ENCODE data around the gene DHX16. TPM values are rescaled to one million over a fixed set of nuclear protein-coding genes. Genes with fewer than 3 reads are reported as not detected.

DHX16 gene
- total and polyA plus RNA-seq, 2 experiments from 2014 or later = 16.0 to 31.3 TPM

GRCh38 chr6:30683980-30684338 is 11.2 kb upstream of the DHX16 start:
- Mint-ChIP-seq H3K27me3 (ENCODE audit: insufficient read depth, low read depth, poor library complexity) (peaks cover 29% of the 10 kb centered on the region), H3K9me3 (no peaks in the 10 kb centered on the region; the same call in 2 of the 3 replicates), H3K27ac (peak overlapping the region; percentile 49; the same call in 1 of the 2 replicates), H3K36me3 (ENCODE audit: low read depth) (peaks cover 17% of the 10 kb centered on the region), H3K4me1 (peaks cover 67% of the 10 kb centered on the region), H3K4me3 (peak overlapping the region; percentile 63)
- no peaks in the 10 kb centered on the region; the same call in 1 of the 2 replicates for H4K20me1 ChIP-seq (replicated peaks; ENCODE audit: insufficient read depth)
- H3K4me1 ChIP-seq (ENCODE audit: insufficient read depth) = peaks cover 48% of the 10 kb centered on the region
- no peaks in the 10 kb centered on the region for H3K36me3 ChIP-seq (ENCODE audit: insufficient read depth)
- no peak for DNase-seq (ENCODE audit: low spot score)
- peaks cover 22% of the 10 kb centered on the region for H3K79me2 ChIP-seq (replicated peaks; ENCODE audit: insufficient read depth)
- H3K4me3 ChIP-seq = peak overlapping the region; percentile 45
- peak overlapping the region; percentile 76 for H3K4me2 ChIP-seq
- H3K9me2 ChIP-seq (ENCODE audit: insufficient read depth) = no peaks in the 10 kb centered on the region
- H2AFZ ChIP-seq = no peak overlapping the region
- no peak overlapping the region for H3K27ac ChIP-seq (ENCODE audit: low read depth)
- H3K27me3 ChIP-seq (ENCODE audit: insufficient read depth) = 0 out of 2 replicates have a peak, but pooled peaks cover 5% of the 10 kb centered on the region
- TF ChIP-seq POLR2AphosphoS5 (IDR thresholded peaks at IDR 0.05; ENCODE audit: low read depth) = no peak
- TF ChIP-seq REST (IDR thresholded peaks at IDR 0.05; ENCODE audit: unreplicated experiment) = no peak
- TF ChIP-seq EZH2phosphoT487 (IDR thresholded peaks at IDR 0.05; ENCODE audit: unreplicated experiment) = no peak
- no peak for TF ChIP-seq ETS1 (IDR thresholded peaks at IDR 0.05)
- TF ChIP-seq JUNB (IDR thresholded peaks at IDR 0.05; ENCODE audit: unreplicated experiment) = no peak
- no peak for TF ChIP-seq CTCF (conservative IDR thresholded peaks at IDR 0.05; ENCODE audit: low read depth in 2 of 2)
- TF ChIP-seq ZNF114 (CRISPR knock-in tag; IDR thresholded peaks at IDR 0.05) = no peak
- TF ChIP-seq EZH2 (IDR thresholded peaks at IDR 0.05; ENCODE audit: low read depth, unreplicated experiment) = no peak
- TF ChIP-seq CREB1 (CRISPR knock-in tag; IDR thresholded peaks at IDR 0.05; ENCODE audit: low read depth) = no peak
- TF ChIP-seq ZNF462 (CRISPR knock-in tag; IDR thresholded peaks at IDR 0.05) = no peak
- TF ChIP-seq ZNF331 (CRISPR knock-in tag; IDR thresholded peaks at IDR 0.05; ENCODE audit: low read depth) = no peak
- TF ChIP-seq STAT1 (IDR thresholded peaks at IDR 0.05; ENCODE audit: unreplicated experiment) = no peak
- no peak for TF ChIP-seq NANOG (IDR thresholded peaks at IDR 0.05; ENCODE audit: borderline replicate concordance)
- 0 out of 2 replicates have a peak, but pooled peaks cover 9% of the 10 kb centered on the region for H3F3A ChIP-seq (replicated peaks; ENCODE audit: low read depth)
- no peak for ATAC-seq

Measured in GM23338 (cell line).